ENCODE data around the gene LAMC3. TPM values are rescaled to one million over a fixed set of nuclear protein-coding genes. Genes with fewer than 3 reads are reported as not detected.

Gene LAMC3
- total RNA-seq, 2 experiments from 2014 or later = 0.19 to 2.2 TPM

DNA sequence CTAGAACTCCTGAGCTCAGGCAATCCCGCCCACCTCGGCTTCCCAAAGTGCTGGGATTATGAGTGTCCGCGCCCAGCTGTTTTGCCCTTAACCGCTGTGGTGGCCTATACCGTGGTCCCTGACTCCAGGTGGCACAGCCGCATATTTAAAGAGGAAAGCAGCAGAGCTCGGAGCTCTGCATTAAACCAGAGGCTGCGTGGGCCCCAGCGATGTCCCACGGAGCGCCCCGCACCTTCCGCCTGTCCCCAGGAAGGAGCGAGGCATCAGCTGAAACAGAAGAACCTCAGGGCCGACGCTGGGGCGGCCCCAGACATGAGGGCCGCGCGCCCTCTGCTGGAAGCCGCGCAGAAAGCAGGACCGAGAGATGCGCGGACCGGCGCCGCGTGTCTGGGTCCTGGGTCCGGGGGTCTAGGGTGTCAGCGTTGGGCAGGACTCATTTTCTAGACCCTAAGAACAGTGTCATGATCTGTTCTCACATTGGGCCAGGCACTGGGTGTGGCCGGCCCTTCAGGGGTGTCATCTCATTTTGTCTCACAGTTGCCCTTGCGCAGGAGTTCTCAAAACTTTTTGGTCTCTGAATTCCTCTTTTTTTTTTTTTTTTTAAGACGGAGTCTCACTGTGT lies 37.7 kb downstream of the LAMC3 start:
- Histone ChIP-seq H3K79me2 (ENCODE audit: insufficient read depth, low read depth, low read length) (no peaks in the 10 kb centered on the region), H3K36me3 (ENCODE audit: insufficient read depth, low read length) (no peaks in the 10 kb centered on the region), H3K4me3 (ENCODE audit: low read depth, low read length, poor library complexity, severe bottlenecking) (no peak overlapping the region), H3K9me3 (ENCODE audit: low read length) (no peaks in the 10 kb centered on the region), H3K4me2 (ENCODE audit: low read length) (no peak overlapping the region), H4K20me1 (ENCODE audit: insufficient read depth, low read length) (no peaks in the 10 kb centered on the region), H3K27ac (ENCODE audit: low read depth, low read length, poor library complexity, severe bottlenecking) (no peak overlapping the region), H2AFZ (ENCODE audit: low read length) (0 out of 2 replicates have a peak overlapping the region, but pooled peaks have one; percentile 3), H3K9me2 (ENCODE audit: insufficient read depth, low read length) (no peaks in the 10 kb centered on the region), H3K4me1 (ENCODE audit: insufficient read depth, low read length, poor library complexity, severe bottlenecking) (peaks cover 15% of the 10 kb centered on the region)
- no TSS peak for BruUV-seq (replicated peaks)
- TF ChIP-seq EZH2phosphoT487 (IDR thresholded peaks at IDR 0.05; ENCODE audit: borderline replicate concordance, low read depth, low read length) (no peak), CTCF (conservative IDR thresholded peaks at IDR 0.05; ENCODE audit: low read length) (peak; percentile 93)
- ChIA-PET POLR2A (interaction anchor here (0.6 kb wide), 1 partner anchor 272 kb away, joined by 4 read pairs; no protein-coding TSS in a partner anchor), CTCF (ENCODE audit: unreplicated experiment) (interaction anchor here (0.6 kb wide), 2 partner anchors 46 to 321 kb away, joined by 3 read pairs; no protein-coding TSS in a partner anchor)
- DNase-seq (ENCODE audit: low spot score) = peak; percentile 76
- intact Hi-C loops (cut with micrococcal nuclease; ENCODE audit: unreplicated experiment) = loop anchor here (1.0 to 10.0 kb wide), 4 partner anchors 49 to 332 kb away; no protein-coding TSS in a partner anchor

- Histone ChIP-seq H3K79me2 (ENCODE audit: insufficient read depth, low read depth, low read length) (no peaks in the 10 kb centered on the region), H3K4me2 (ENCODE audit: low read length) (no peak overlapping the region), H3K9me2 (ENCODE audit: insufficient read depth, low read length) (no peaks in the 10 kb centered on the region), H3K4me3 (ENCODE audit: low read depth, low read length, poor library complexity, severe bottlenecking) (no peak overlapping the region), H3K4me1 (ENCODE audit: insufficient read depth, low read length, poor library complexity, severe bottlenecking) (peaks cover 7% of the 10 kb centered on the region), H3K36me3 (ENCODE audit: insufficient read depth, low read length) (no peaks in the 10 kb centered on the region), H3K9me3 (ENCODE audit: low read length) (no peaks in the 10 kb centered on the region), H4K20me1 (ENCODE audit: insufficient read depth, low read length) (no peaks in the 10 kb centered on the region), H2AFZ (ENCODE audit: low read length) (no peak overlapping the region), H3K27ac (ENCODE audit: low read depth, low read length, poor library complexity, severe bottlenecking) (no peak overlapping the region)
- no peak for TF ChIP-seq EZH2phosphoT487 (IDR thresholded peaks at IDR 0.05; ENCODE audit: borderline replicate concordance, low read depth, low read length)
- no peak for TF ChIP-seq CTCF (conservative IDR thresholded peaks at IDR 0.05; ENCODE audit: low read length)
- no TSS peak for BruUV-seq (replicated peaks)
- POLR2A ChIA-PET = interaction anchor here (0.6 kb wide), 1 partner anchor 426 kb away, joined by 5 read pairs; no protein-coding TSS in a partner anchor
- CTCF ChIA-PET (ENCODE audit: unreplicated experiment) = no interaction called here
- intact Hi-C loops (cut with micrococcal nuclease; ENCODE audit: unreplicated experiment) = loop anchor here (5.0 to 10.0 kb wide), 2 partner anchors 51 to 334 kb away; no protein-coding TSS in a partner anchor
- no peak for DNase-seq (ENCODE audit: low spot score)
Observed at GRCh38 chr9:131048332-131048731, 39.4 kb downstream of the LAMC3 start.

DNA sequence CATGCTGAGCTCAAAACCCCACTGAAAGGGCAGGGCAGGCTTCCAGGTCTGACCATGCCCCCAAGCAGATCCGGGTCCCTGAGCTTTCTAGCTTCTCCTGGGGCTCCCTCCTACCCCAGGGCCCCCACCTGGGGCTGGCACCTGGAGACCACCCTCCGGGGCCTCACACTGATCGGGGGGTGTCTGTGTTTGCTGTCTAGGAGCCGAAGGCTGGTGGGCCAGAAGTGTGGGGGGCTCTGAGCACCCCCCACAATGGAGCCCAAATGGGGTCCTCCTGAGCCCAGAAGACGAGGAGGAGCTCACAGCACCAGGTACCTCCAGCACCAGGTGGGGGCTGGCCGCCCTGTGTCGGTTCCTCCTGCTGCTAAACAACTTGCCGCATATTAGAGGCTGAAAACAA lies 39.8 kb downstream of the LAMC3 start:
- BruUV-seq (replicated peaks) = no TSS peak
- intact Hi-C loops (cut with micrococcal nuclease; ENCODE audit: unreplicated experiment) = loop anchor here (5.0 to 10.0 kb wide), 2 partner anchors 52 to 334 kb away; no protein-coding TSS in a partner anchor

More for the DNA sequence above, 39.8 kb downstream of the LAMC3 start:
- no peak overlapping the region for H3K4me3 ChIP-seq (ENCODE audit: low read depth, low read length, poor library complexity, severe bottlenecking)
- no peaks in the 10 kb centered on the region for H3K36me3 ChIP-seq (ENCODE audit: insufficient read depth, low read length)
- no peak overlapping the region for H3K27ac ChIP-seq (ENCODE audit: low read depth, low read length, poor library complexity, severe bottlenecking)
- H2AFZ ChIP-seq (ENCODE audit: low read length) = no peak overlapping the region
- H3K9me2 ChIP-seq (ENCODE audit: insufficient read depth, low read length) = no peaks in the 10 kb centered on the region
- ChIA-PET CTCF (ENCODE audit: unreplicated experiment) (interaction anchor here (0.6 kb wide), 1 partner anchor 601 kb away, joined by 3 read pairs; no protein-coding TSS in a partner anchor), POLR2A (no interaction called here)
- DNase-seq (ENCODE audit: low spot score) = no peak
- no peaks in the 10 kb centered on the region for H3K9me3 ChIP-seq (ENCODE audit: low read length)
- no peaks in the 10 kb centered on the region for H3K79me2 ChIP-seq (ENCODE audit: insufficient read depth, low read depth, low read length)
- TF ChIP-seq EZH2phosphoT487 (IDR thresholded peaks at IDR 0.05; ENCODE audit: borderline replicate concordance, low read depth, low read length) = no peak
- TF ChIP-seq CTCF (conservative IDR thresholded peaks at IDR 0.05; ENCODE audit: low read length) = no peak
- H3K4me1 ChIP-seq (ENCODE audit: insufficient read depth, low read length, poor library complexity, severe bottlenecking) = peaks cover 2% of the 10 kb centered on the region
- no peaks in the 10 kb centered on the region for H4K20me1 ChIP-seq (ENCODE audit: insufficient read depth, low read length)
- no peak overlapping the region for H3K4me2 ChIP-seq (ENCODE audit: low read length)
